ENCODE measurements around the gene LAPTM4A. TPM values are rescaled to one million over a fixed set of nuclear protein-coding genes. Genes with fewer than 3 reads are reported as not detected.
A peak's percentile ranks its signal among the peaks of the same experiment; 100 is the strongest.
"Not testable (repeated sequence)": the region's sequence is repeated elsewhere in the genome, so short reads cannot be mapped to it uniquely, and the experiment has no call there.

LAPTM4A gene
- total RNA-seq, 2 donors from 2014 or later, result 181 to 200 TPM

GRCh38 chr2:20050104-20050645, 1.3 kb downstream of the LAPTM4A start:
- TF ChIP-seq CTCF (IDR thresholded peaks at IDR 0.05), result no peak
- Histone ChIP-seq H3K27me3 (replicated peaks; ENCODE audit: insufficient read depth) (no peaks in the 10 kb centered on the region), H3K4me3 (peak overlapping the region; percentile 85), H3K36me3 (no peaks in the 10 kb centered on the region), H3K4me1 (ENCODE audit: control insufficient read depth in 1 of 2, low read depth in 2 of 2) (peaks cover 27 to 34% of the 10 kb centered on the region in 2 donors), H3K27ac (peak overlapping the region; percentile 92 to 97), H3K9me3 (no peaks in the 10 kb centered on the region)
- DNase-seq (ENCODE audit: low spot score) (no peak), ATAC-seq (ENCODE audit: insufficient number of reproducible peaks, low FRiP score, low read depth) (no peak)

GRCh38 chr2:20049637-20050036, 1.8 kb downstream of the LAPTM4A start:
- no peaks in the 10 kb centered on the region for H3K27me3 ChIP-seq (replicated peaks; ENCODE audit: insufficient read depth)
- H3K9me3 ChIP-seq, result no peaks in the 10 kb centered on the region
- H3K4me3 ChIP-seq, result peak overlapping the region; percentile 85
- no peaks in the 10 kb centered on the region for H3K36me3 ChIP-seq
- no peak for ATAC-seq (ENCODE audit: insufficient number of reproducible peaks, low FRiP score, low read depth)
- no peak for TF ChIP-seq CTCF (IDR thresholded peaks at IDR 0.05)
- no peak for DNase-seq (ENCODE audit: low spot score)
- H3K27ac ChIP-seq, result peak overlapping the region; percentile 92 to 97
- peaks cover 31 to 35% of the 10 kb centered on the region in 2 donors for H3K4me1 ChIP-seq (ENCODE audit: control insufficient read depth in 1 of 2, low read depth in 2 of 2)

- Histone ChIP-seq H3K9me3 (no peaks in the 10 kb centered on the region), H3K27me3 (replicated peaks; ENCODE audit: insufficient read depth) (no peaks in the 10 kb centered on the region), H3K4me3 (peak overlapping the region; percentile 85), H3K4me1 (ENCODE audit: control insufficient read depth in 1 of 2, low read depth in 2 of 2) (peaks cover 36 to 44% of the 10 kb centered on the region in 2 donors), H3K36me3 (no peaks in the 10 kb centered on the region), H3K27ac (peak overlapping the region in 1 of 2 donors; percentile 97)
- no peak for DNase-seq (ENCODE audit: low spot score)
- no peak for ATAC-seq (ENCODE audit: insufficient number of reproducible peaks, low FRiP score, low read depth)
- no peak for TF ChIP-seq CTCF (IDR thresholded peaks at IDR 0.05)
These were observed 2.7 kb downstream of the LAPTM4A start for GRCh38 chr2:20048488-20049448.

GRCh38 chr2:20045712-20046292, 5.6 kb downstream of the LAPTM4A start:
- not testable (repeated sequence) for H3K27ac ChIP-seq; ATAC-seq (ENCODE audit: insufficient number of reproducible peaks, low FRiP score, low read depth); H3K4me3 ChIP-seq; H3K9me3 ChIP-seq; H3K36me3 ChIP-seq; DNase-seq (ENCODE audit: low spot score); H3K27me3 ChIP-seq (replicated peaks; ENCODE audit: insufficient read depth)
- H3K4me1 ChIP-seq (ENCODE audit: control insufficient read depth in 1 of 2, low read depth in 2 of 2), result peaks cover 43 to 67% of the 10 kb centered on the region in 2 donors

GRCh38 chr2:20044778-20045177, 6.7 kb downstream of the LAPTM4A start:
- H3K27ac ChIP-seq, result no peak overlapping the region
- no peak for TF ChIP-seq CTCF (IDR thresholded peaks at IDR 0.05)
- no peaks in the 10 kb centered on the region for H3K27me3 ChIP-seq (replicated peaks; ENCODE audit: insufficient read depth)
- no peak for ATAC-seq (ENCODE audit: insufficient number of reproducible peaks, low FRiP score, low read depth)
- no peak overlapping the region for H3K4me3 ChIP-seq
- H3K9me3 ChIP-seq, result no peaks in the 10 kb centered on the region
- peaks cover 7% of the 10 kb centered on the region for H3K36me3 ChIP-seq
- peaks cover 43 to 75% of the 10 kb centered on the region in 2 donors for H3K4me1 ChIP-seq (ENCODE audit: control insufficient read depth in 1 of 2, low read depth in 2 of 2)
- DNase-seq (ENCODE audit: low spot score), result no peak

Data from thoracic aorta (tissue), 2 donors.